AG10803 (cell line): ENCODE results near the gene SLC6A13.

Experiments
- DNase-seq: peaks from one replicate; pipeline ENCODE4 v3.0.0; 2010; ENCODE audit warnings: low read depth
- H3K4me3 ChIP-seq: 2 replicates; pipeline ENCODE4 v1.5.1; 2011; ENCODE audit warnings: mild to moderate bottlenecking, low read length, control low read depth
- TF ChIP-seq, protein P1 (sequence below): conservative IDR thresholded peaks from 2 replicates; pipeline ENCODE4 v1.5.1; 2011; ENCODE audit warnings: mild to moderate bottlenecking, low read length, control low read depth, inconsistent platforms

The SLC6A13 gene

DNA sequence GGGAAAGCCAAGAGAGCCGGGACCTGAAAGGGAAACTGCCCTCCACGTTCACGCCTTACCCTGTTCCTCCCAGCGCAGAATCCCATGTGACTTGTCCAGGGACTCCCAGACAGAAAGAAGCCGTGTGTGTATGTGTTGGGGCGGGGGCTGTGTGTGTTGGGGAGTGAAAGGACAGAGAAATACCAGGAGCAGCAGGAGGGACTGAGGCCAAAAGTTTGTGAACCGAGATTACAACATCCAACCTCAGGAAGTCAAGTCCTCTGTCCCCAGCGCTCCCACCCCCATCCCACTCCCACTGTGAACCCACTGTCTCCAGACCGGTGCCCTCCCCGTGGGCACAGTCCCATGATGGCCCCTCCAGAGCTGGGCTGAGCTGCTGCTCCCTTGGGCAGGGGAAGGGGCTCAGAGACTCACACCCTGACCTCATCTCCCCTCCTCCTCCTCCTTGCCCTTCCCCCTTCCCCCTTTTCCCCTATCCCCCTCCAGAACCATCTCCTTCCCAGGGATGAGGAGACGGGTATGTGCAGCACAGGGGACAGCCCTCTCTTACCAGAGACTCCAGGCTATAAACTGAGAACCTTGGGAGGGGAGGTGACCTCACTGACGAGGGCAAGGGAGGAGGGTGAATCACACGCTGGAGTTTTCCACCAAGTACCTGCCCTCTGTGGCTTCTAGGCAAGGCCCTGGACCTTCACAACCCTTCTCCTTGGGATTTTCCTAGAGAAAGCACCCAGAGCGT, 48.5 kb downstream of the SLC6A13 start, which contains the start of gene SLC6A12:
TSS of gene SLC6A12 (minus strand) at position 155 of the 739 bp plus-strand sequence. CDS start 4,171 bp downstream, outside the sequence.
- DNase-seq, result no peak
- TF ChIP-seq, protein P1, sequence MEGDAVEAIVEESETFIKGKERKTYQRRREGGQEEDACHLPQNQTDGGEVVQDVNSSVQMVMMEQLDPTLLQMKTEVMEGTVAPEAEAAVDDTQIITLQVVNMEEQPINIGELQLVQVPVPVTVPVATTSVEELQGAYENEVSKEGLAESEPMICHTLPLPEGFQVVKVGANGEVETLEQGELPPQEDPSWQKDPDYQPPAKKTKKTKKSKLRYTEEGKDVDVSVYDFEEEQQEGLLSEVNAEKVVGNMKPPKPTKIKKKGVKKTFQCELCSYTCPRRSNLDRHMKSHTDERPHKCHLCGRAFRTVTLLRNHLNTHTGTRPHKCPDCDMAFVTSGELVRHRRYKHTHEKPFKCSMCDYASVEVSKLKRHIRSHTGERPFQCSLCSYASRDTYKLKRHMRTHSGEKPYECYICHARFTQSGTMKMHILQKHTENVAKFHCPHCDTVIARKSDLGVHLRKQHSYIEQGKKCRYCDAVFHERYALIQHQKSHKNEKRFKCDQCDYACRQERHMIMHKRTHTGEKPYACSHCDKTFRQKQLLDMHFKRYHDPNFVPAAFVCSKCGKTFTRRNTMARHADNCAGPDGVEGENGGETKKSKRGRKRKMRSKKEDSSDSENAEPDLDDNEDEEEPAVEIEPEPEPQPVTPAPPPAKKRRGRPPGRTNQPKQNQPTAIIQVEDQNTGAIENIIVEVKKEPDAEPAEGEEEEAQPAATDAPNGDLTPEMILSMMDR, result no peak
- H3K4me3 ChIP-seq, result no peak within 1 kb of the TSS

DNA sequence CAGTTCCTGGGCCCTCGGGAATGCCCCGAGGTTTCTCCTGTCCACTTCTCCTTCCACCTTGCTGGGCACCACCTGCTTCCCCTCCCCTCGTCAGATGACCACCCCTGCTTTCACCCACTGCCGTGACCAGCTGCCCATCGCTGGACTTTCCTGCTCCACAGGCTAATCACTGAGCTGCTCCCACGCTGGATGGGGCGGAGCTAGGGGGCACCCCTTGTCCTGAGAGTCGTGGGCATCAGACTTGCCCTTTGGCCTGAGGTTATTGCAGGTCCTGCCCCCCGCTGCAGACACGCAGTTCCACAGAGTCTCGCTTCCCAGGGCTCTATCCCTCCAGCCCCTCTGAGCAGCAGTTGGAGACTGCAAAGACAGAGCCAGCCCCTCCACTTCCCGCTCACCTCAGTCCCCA, 49.1 kb downstream of the SLC6A13 start:
- TF ChIP-seq, protein P1, result no peak
- DNase-seq, result no peak
- no peak overlapping the region for H3K4me3 ChIP-seq

DNA sequence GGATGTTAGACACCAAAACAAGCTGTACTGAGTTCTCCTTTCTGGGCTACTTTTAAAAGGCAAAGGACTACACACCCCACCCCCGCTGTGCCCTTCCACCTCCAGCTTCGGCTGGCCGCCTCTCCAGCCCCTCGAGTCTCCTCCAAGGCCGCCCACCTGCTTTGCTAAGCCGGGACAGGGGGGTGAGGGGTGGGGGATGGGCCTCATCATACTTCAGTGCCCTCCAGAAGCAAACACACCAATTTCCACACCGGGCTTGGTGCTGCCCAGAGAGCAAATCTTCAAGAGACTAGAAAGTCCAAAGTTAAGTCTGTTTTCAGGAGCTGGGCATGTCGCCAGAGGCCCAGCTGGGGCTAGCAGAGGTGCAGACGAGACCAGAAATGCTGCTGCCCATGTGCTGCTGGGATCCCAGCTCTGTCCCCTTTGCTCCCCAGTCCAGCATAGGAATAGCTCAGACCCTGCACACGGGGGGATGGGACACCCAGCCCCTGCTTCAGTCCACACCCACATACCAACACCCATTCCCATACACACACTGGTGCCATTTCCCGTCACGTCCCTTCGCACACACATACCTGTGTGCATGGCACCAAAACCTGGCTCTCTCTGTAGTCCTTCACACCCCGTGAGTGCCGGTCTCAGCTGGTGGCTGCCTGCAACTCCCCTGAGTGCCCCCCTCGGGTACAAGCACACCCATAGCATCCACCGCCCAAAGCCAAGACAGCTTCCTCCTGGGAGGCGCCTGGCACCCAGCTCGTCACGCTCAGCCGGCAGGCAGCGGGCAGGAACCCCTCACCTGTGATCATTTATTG, 49.7 kb downstream of the SLC6A13 start:
- TF ChIP-seq, protein P1, result no peak
- H3K4me3 ChIP-seq, result no peak overlapping the region
- DNase-seq, result no peak

DNA sequence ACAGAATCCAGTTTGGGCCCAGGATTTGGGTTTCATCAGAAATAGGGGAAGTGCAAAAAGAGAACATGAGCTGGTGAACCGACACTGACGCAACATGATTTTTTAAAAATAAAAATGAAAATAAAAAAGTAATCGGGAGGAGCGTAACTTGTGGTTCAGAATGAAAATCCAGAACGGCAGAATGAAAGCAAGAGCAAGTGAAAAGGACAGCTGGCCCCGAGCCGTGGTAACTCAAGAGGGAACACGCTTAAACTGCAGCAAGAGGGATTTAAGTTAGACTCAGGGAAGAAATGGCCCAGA, 50.3 kb downstream of the SLC6A13 start:
- no peak for DNase-seq
- no peak overlapping the region for H3K4me3 ChIP-seq
- TF ChIP-seq, protein P1, result no peak

DNA sequence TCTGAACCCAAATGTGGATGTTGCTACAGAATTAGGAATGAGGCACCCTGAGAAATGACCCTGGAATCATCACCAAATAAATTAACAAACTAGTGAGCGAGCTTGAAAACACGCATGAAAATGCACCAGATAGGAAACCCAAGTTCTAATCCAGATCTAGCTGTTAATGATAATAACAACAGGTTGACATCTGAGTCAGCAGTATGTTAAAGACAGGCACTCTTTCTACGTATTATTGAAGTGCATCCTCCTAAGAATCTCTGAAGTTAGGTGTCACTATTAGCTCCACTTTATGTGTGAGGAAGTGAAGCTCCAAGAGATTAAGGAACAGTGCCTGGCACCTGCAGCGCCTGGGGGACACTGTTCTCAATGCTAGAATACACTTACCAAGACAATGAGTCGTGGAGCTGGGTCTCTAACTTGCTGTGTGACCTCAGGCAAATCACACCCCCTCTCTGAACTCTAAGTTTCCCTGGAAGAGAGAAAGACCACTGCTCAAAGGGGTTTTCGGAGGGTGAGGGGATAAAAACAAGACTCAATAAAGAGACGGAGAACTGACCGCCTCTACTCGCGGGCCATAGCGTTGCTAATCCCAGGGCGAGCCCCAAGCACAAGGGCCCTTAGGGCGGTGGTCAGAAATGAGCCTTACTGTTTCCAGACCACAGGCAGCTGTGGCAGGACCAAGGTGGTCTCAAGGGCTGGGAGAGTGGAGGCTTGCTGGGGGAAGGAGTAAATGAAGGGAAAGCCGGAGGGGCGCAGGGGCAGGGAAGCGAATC, 50.8 kb downstream of the SLC6A13 start:
- H3K4me3 ChIP-seq, result no peak overlapping the region
- TF ChIP-seq, protein P1, result no peak
- DNase-seq, result no peak

DNA sequence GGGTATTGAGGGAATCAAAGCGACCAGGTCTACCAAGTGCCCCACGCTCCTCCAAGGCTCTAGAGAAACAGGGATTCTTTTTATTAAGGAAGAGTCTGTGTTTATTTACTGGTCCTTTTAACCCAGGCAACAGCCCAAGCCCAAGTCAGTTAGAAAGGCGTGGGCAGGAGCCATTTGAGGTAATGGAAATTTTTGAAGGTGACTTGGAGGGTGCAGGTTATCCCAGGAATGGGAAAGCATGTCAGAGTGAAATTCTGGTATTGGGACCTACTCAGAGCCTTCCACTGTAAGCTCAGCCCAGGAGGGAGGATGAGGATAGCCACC, 51.5 kb downstream of the SLC6A13 start:
- TF ChIP-seq, protein P1, result no peak
- H3K4me3 ChIP-seq, result no peak overlapping the region
- DNase-seq, result no peak
